ENCODE results near the gene ZSCAN20. TPM values are rescaled to one million over a fixed set of nuclear protein-coding genes. Genes with fewer than 3 reads are reported as not detected.

Gene ZSCAN20
- total and polyA plus RNA-seq, 4 donors, result 0.48 to 2.3 (median 1.3) TPM

- Histone ChIP-seq H3K9ac (ENCODE audit: low read depth in 1 of 2, low read length in 2 of 2) (no peak overlapping the region), H3K27ac (ENCODE audit: low read depth in 1 of 2, low read length in 2 of 2) (no peak overlapping the region), H3K4me3 (ENCODE audit: low read depth in 1 of 3, low read length in 3 of 3) (no peak overlapping the region), H3K27me3 (ENCODE audit: control insufficient read depth in 4 of 4, insufficient read depth in 4 of 4, low read length in 3 of 4) (no peaks in the 10 kb centered on the region), H3K36me3 (ENCODE audit: control insufficient read depth in 4 of 4, insufficient read depth in 3 of 4, low read depth in 1 of 4, low read length in 3 of 4) (no peaks in the 10 kb centered on the region), H3K9me3 (ENCODE audit: control insufficient read depth in 4 of 4, low read length in 3 of 4) (no peaks in the 10 kb centered on the region), H3K4me1 (ENCODE audit: control insufficient read depth in 4 of 4, insufficient read depth in 4 of 4, low read length in 3 of 4) (no peaks in the 10 kb centered on the region)
- TF ChIP-seq TAF1 (conservative IDR thresholded peaks at IDR 0.05) (no peak), FOXA2 (IDR thresholded peaks at IDR 0.05) (no peak), NR2F2 (IDR thresholded peaks at IDR 0.05) (no peak)
- TF ChIP-seq, protein P1, sequence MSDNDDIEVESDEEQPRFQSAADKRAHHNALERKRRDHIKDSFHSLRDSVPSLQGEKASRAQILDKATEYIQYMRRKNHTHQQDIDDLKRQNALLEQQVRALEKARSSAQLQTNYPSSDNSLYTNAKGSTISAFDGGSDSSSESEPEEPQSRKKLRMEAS (IDR thresholded peaks at IDR 0.05), result no peak
- DNase-seq (ENCODE audit: low spot score), result no peak
- WGBS, result 81% methylated on average over 6 of the region's 6 CpGs
Measured at GRCh38 chr1:33441088-33441745, 31.2 kb upstream of the ZSCAN20 start.

- DNase-seq (ENCODE audit: low spot score), result no peak
- 81% methylated on average over 1 of the region's 1 CpG for WGBS
- H3K27ac ChIP-seq (ENCODE audit: low read depth in 1 of 2, low read length in 2 of 2), result no peak overlapping the region
Measured at GRCh38 chr1:33442141-33442540, 30.3 kb upstream of the ZSCAN20 start.

More at GRCh38 chr1:33442141-33442540, 30.3 kb upstream of the ZSCAN20 start:
- H3K9ac ChIP-seq (ENCODE audit: low read depth in 1 of 2, low read length in 2 of 2), result no peak overlapping the region
- no peaks in the 10 kb centered on the region for H3K9me3 ChIP-seq (ENCODE audit: control insufficient read depth in 4 of 4, low read length in 3 of 4)
- no peak overlapping the region for H3K4me3 ChIP-seq (ENCODE audit: low read depth in 1 of 3, low read length in 3 of 3)
- TF ChIP-seq SP1 (IDR thresholded peaks at IDR 0.05) (no peak), RXRA (IDR thresholded peaks at IDR 0.05) (no peak), HNF4G (IDR thresholded peaks at IDR 0.05) (no peak), GABPA (IDR thresholded peaks at IDR 0.05 in 1 of 2, conservative IDR thresholded peaks at IDR 0.05 in 1 of 2) (no peak), ZBTB33 (IDR thresholded peaks at IDR 0.05) (no peak), HNF4A (conservative IDR thresholded peaks at IDR 0.05) (no peak), FOXA1 (IDR thresholded peaks at IDR 0.05) (no peak), RAD21 (IDR thresholded peaks at IDR 0.05) (no peak), FOXA2 (IDR thresholded peaks at IDR 0.05) (no peak)
- TF ChIP-seq, protein P2, sequence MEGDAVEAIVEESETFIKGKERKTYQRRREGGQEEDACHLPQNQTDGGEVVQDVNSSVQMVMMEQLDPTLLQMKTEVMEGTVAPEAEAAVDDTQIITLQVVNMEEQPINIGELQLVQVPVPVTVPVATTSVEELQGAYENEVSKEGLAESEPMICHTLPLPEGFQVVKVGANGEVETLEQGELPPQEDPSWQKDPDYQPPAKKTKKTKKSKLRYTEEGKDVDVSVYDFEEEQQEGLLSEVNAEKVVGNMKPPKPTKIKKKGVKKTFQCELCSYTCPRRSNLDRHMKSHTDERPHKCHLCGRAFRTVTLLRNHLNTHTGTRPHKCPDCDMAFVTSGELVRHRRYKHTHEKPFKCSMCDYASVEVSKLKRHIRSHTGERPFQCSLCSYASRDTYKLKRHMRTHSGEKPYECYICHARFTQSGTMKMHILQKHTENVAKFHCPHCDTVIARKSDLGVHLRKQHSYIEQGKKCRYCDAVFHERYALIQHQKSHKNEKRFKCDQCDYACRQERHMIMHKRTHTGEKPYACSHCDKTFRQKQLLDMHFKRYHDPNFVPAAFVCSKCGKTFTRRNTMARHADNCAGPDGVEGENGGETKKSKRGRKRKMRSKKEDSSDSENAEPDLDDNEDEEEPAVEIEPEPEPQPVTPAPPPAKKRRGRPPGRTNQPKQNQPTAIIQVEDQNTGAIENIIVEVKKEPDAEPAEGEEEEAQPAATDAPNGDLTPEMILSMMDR (IDR thresholded peaks at IDR 0.05; ENCODE audit: low read depth, low read length, missing input control), result no peak
- H3K36me3 ChIP-seq (ENCODE audit: control insufficient read depth in 4 of 4, insufficient read depth in 3 of 4, low read depth in 1 of 4, low read length in 3 of 4), result no peaks in the 10 kb centered on the region
- H3K27me3 ChIP-seq (ENCODE audit: control insufficient read depth in 4 of 4, insufficient read depth in 4 of 4, low read length in 3 of 4), result no peaks in the 10 kb centered on the region
- no peaks in the 10 kb centered on the region for H3K4me1 ChIP-seq (ENCODE audit: control insufficient read depth in 4 of 4, insufficient read depth in 4 of 4, low read length in 3 of 4)

Measured in liver (tissue), 9 donors.